ENCODE measurements around the gene DYNC1H1. TPM values are rescaled to one million over a fixed set of nuclear protein-coding genes. Genes with fewer than 3 reads are reported as not detected.

The DYNC1H1 gene
- total RNA-seq, 1 donor from 2014 or later, result 662 TPM

DNA sequence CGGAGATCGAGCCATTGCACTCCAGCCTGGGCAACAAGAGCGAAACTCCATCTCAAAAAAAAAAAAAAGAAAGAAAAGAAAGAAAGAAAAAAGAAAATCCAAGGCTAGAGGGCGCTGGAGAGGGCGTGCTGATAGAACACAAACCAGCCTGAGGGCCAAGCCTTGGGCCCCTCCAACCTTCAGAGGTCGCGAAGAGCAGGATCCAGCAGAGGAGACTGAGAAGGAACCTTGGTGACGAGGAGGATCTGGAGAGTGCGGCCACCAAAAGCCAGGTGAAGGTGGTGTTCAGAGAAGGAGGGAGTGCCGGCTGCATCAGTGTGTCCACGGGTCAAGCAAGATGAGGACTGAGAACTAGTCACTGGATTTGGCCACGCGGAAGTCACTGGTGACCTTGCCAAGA, 4.1 kb upstream of the DYNC1H1 start:
- no peaks in the 10 kb centered on the region for H3K4me1 Mint-ChIP-seq (ENCODE audit: unreplicated experiment)
- TF ChIP-seq, protein P1, sequence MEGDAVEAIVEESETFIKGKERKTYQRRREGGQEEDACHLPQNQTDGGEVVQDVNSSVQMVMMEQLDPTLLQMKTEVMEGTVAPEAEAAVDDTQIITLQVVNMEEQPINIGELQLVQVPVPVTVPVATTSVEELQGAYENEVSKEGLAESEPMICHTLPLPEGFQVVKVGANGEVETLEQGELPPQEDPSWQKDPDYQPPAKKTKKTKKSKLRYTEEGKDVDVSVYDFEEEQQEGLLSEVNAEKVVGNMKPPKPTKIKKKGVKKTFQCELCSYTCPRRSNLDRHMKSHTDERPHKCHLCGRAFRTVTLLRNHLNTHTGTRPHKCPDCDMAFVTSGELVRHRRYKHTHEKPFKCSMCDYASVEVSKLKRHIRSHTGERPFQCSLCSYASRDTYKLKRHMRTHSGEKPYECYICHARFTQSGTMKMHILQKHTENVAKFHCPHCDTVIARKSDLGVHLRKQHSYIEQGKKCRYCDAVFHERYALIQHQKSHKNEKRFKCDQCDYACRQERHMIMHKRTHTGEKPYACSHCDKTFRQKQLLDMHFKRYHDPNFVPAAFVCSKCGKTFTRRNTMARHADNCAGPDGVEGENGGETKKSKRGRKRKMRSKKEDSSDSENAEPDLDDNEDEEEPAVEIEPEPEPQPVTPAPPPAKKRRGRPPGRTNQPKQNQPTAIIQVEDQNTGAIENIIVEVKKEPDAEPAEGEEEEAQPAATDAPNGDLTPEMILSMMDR (IDR thresholded peaks at IDR 0.05; ENCODE audit: unreplicated experiment), result peak; percentile 32
- peaks cover 6% of the 10 kb centered on the region for H3K27me3 Mint-ChIP-seq (ENCODE audit: unreplicated experiment)
- H3K27ac Mint-ChIP-seq (ENCODE audit: unreplicated experiment), result no peak overlapping the region
- DNase-seq (ENCODE audit: low spot score), result peak; percentile 41
- H3K4me3 Mint-ChIP-seq (ENCODE audit: unreplicated experiment), result no peak overlapping the region
- no peaks in the 10 kb centered on the region for H3K9me3 Mint-ChIP-seq (ENCODE audit: unreplicated experiment)
- H3K36me3 Mint-ChIP-seq (ENCODE audit: low read depth, unreplicated experiment), result no peaks in the 10 kb centered on the region

DNA sequence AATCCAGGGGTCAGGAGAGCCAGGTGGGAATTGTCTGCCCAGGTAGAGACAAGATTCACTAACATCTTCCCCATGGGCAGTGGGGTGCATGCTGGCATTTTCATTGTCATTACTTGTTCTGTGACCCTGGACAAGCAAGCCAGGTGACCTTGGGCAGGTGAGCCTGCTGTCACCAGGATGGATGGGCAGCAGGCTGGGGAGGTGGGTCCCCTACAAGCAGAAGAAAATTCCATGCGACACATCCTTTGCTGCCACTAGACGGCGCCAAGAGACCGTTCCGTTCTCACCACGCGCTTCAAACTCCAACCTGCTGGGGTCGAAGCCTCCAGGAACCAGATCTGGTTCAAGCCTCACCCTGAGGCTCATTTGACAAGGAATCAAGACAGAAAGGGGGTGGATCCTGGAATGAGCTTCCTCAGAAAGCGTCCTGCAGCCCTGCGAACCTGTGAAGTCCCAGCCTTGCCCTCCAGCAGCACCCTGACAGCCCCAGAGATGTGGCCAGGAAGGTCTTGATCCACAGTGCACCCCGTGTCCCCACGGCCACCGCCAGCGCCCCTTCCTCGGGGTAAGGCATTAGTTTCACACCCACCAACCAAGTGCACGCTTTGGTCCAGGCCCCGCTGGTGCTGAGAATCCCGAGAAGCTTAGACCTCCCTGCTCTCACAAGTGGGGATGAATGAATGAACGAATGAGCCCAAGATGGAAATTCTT, 3.2 kb upstream of the DYNC1H1 start:
- Mint-ChIP-seq H3K27me3 (ENCODE audit: unreplicated experiment) (peaks cover 6% of the 10 kb centered on the region), H3K9me3 (ENCODE audit: unreplicated experiment) (no peaks in the 10 kb centered on the region), H3K4me1 (ENCODE audit: unreplicated experiment) (no peaks in the 10 kb centered on the region), H3K4me3 (ENCODE audit: unreplicated experiment) (no peak overlapping the region), H3K36me3 (ENCODE audit: low read depth, unreplicated experiment) (no peaks in the 10 kb centered on the region), H3K27ac (ENCODE audit: unreplicated experiment) (no peak overlapping the region)
- peak; percentile 69 for DNase-seq (ENCODE audit: low spot score)
- TF ChIP-seq, protein P1 (IDR thresholded peaks at IDR 0.05; ENCODE audit: unreplicated experiment), result peak; percentile 68

DNA sequence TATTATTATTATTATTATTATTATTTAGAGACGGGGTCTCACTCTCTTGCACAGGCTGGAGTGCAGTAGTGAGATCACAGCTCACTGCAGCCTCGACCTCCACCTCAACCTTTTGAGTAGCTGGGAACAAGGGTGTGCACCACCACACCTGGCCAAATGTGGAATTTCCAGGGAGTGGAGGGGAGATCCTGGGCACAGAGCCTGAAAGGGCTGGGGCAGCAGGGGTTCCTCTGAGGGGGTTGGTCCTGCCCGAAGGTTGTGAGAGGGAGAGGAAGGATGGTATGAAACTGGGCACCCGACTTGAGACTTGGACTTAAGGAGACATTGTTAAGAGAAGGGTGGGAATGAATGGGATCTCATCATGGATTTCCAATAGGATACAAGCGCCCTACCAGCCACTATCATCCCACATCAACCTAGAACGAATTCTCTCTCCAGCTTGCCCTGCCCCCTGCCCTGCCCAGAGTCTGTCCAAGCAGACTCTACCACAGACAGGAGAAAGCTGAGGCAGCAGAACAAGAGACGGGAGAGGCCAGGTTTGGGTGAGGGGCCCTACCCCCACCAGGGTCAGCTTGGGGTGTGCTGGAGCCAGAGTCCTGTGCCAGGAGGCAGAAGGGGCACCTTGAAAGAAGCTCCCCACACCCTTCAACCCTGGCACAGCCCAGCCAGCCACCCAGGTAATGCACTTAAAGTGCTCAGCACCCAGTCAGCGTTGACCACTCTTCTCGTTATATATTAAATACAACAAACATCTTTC, 2.4 kb upstream of the DYNC1H1 start:
- TF ChIP-seq, protein P1 (IDR thresholded peaks at IDR 0.05; ENCODE audit: unreplicated experiment), result no peak
- Mint-ChIP-seq H3K9me3 (ENCODE audit: unreplicated experiment) (no peaks in the 10 kb centered on the region), H3K4me1 (ENCODE audit: unreplicated experiment) (no peaks in the 10 kb centered on the region), H3K36me3 (ENCODE audit: low read depth, unreplicated experiment) (no peaks in the 10 kb centered on the region), H3K4me3 (ENCODE audit: unreplicated experiment) (no peak overlapping the region), H3K27me3 (ENCODE audit: unreplicated experiment) (peaks cover 6% of the 10 kb centered on the region), H3K27ac (ENCODE audit: unreplicated experiment) (no peak overlapping the region)
- no peak for DNase-seq (ENCODE audit: low spot score)

DNA sequence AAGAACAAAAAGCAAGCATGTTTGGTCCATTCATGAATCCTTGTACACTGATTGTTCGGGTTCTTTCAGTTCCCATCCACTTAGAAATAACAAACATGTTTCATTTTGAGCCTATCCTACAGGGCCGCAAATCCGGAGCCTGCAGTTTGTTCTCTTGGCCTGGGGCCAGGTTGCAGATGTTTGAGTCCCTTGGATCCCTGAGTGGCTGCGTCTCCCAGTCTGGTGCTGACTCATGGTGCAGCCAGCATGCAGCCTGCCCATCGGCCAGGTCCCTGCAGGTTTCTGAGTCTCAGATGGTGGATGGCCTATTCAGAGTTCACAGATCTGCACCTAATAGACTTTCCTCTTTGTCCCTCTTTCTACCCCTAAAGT, 1.9 kb upstream of the DYNC1H1 start:
- no peak for DNase-seq (ENCODE audit: low spot score)
- Mint-ChIP-seq H3K9me3 (ENCODE audit: unreplicated experiment) (no peaks in the 10 kb centered on the region), H3K27me3 (ENCODE audit: unreplicated experiment) (peaks cover 8% of the 10 kb centered on the region), H3K36me3 (ENCODE audit: low read depth, unreplicated experiment) (no peaks in the 10 kb centered on the region), H3K4me1 (ENCODE audit: unreplicated experiment) (no peaks in the 10 kb centered on the region), H3K4me3 (ENCODE audit: unreplicated experiment) (no peak overlapping the region), H3K27ac (ENCODE audit: unreplicated experiment) (no peak overlapping the region)
- TF ChIP-seq, protein P1 (IDR thresholded peaks at IDR 0.05; ENCODE audit: unreplicated experiment), result no peak

DNA sequence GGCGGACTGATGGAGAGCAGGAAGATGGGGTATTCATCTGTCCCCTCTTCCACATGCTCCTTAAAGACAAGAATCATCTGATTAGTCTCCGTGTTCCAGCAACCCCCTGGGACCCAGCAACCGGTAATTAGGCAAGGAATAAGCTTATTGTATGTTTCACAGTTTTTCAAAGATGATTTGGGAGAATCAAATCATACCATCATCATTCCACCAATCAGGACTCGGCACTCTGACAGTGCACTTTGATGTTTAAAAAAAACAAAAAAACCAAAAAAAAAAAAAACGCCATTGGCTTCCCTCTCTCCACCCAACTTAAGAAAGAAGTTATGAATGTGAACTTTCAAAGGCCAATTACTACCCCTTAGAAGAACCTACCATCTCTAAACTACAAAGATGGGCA, 1.3 kb upstream of the DYNC1H1 start:
- DNase-seq (ENCODE audit: low spot score), result no peak
- Mint-ChIP-seq H3K9me3 (ENCODE audit: unreplicated experiment) (no peaks in the 10 kb centered on the region), H3K27me3 (ENCODE audit: unreplicated experiment) (peaks cover 8% of the 10 kb centered on the region), H3K4me3 (ENCODE audit: unreplicated experiment) (no peak overlapping the region), H3K27ac (ENCODE audit: unreplicated experiment) (no peak overlapping the region), H3K36me3 (ENCODE audit: low read depth, unreplicated experiment) (peaks cover 3% of the 10 kb centered on the region), H3K4me1 (ENCODE audit: unreplicated experiment) (peaks cover 3% of the 10 kb centered on the region)
- TF ChIP-seq, protein P1 (IDR thresholded peaks at IDR 0.05; ENCODE audit: unreplicated experiment), result no peak

Measured in endothelial cell (in vitro differentiated cells).